Neural progenitor cell (in vitro differentiated cells): Measurements from ENCODE around the gene MTFR1L.

Experiments used
- CTCF ChIP-seq: fragments of 200-600 bp; sonication (generic); IDR thresholded peaks from 2 replicates; pipeline ENCODE4 v1.5.1; 2017; ENCODE audit warnings: antibody characterized with exemption, mild to moderate bottlenecking
- EZH2 ChIP-seq: fragments of 200-600 bp; sonication (generic); IDR thresholded peaks from 2 replicates; pipeline ENCODE4 v1.6.1; 2017; ENCODE audit warnings: antibody characterized with exemption, mild to moderate bottlenecking, moderate library complexity
- EZH2phosphoT487 ChIP-seq: fragments of 200-600 bp; sonication (generic); IDR thresholded peaks from 2 replicates; pipeline ENCODE4 v1.6.1; 2017; ENCODE audit warnings: antibody characterized with exemption

GRCh38 chr1:25829046-25829445 is 9.3 kb downstream of the MTFR1L start:
- no peak for TF ChIP-seq CTCF
- no peak for TF ChIP-seq EZH2phosphoT487
- no peak for TF ChIP-seq EZH2
